Kidney epithelial cell (primary cell): ENCODE measurements around the gene SEMA6A. TPM values are rescaled to one million over a fixed set of nuclear protein-coding genes. Genes with fewer than 3 reads are reported as not detected.
"Not testable (repeated sequence)": the region's sequence is repeated elsewhere in the genome, so short reads cannot be mapped to it uniquely, and the experiment has no call there.

Source experiments
- DNase-seq: peaks from one replicate; pipeline ENCODE4 v3.0.0-alpha.2; 2010; ENCODE audit warnings: low read depth
- H3K27me3 ChIP-seq: 2 replicates; pipeline ENCODE4 v1.6.0; 2011; ENCODE audit warnings: low read length; ENCODE audit not compliant: control insufficient read depth, insufficient read depth
- H3K36me3 ChIP-seq: 2 replicates; pipeline ENCODE4 v1.5.1; 2011; ENCODE audit warnings: low read length; ENCODE audit not compliant: control insufficient read depth, insufficient read depth
- H3K4me3 ChIP-seq: 2 replicates; pipeline ENCODE4 v1.5.1; 2011; ENCODE audit warnings: low read depth, mild to moderate bottlenecking, control low read depth, low read length
- CTCF ChIP-seq: IDR thresholded peaks from 2 replicates; pipeline ENCODE4 v1.5.1; 2011; ENCODE audit warnings: mild to moderate bottlenecking, moderate library complexity, low read length, control low read depth, inconsistent platforms; ENCODE audit not compliant: insufficient read depth, poor library complexity, severe bottlenecking
- total RNA-seq: library from RNA; depleted of rRNA; stranded (reverse); fragments of >200 nt; gene quantifications from 2 replicates; pipeline ENCODE4 v1.2.3, GENCODE V29; 2015

Gene SEMA6A
- total RNA-seq, 1 donor from 2014 or later = 6.3 TPM

GRCh38 chr5:116553366-116553765 lies 21.3 kb downstream of the SEMA6A start:
- Histone ChIP-seq H3K4me3 (no peak overlapping the region), H3K27me3 (no peaks in the 10 kb centered on the region)
- DNase-seq = no peak

GRCh38 chr5:116550082-116550481 lies 24.5 kb downstream of the SEMA6A start:
- no peak for DNase-seq
- no peak for TF ChIP-seq CTCF
- H3K36me3 ChIP-seq = no peaks in the 10 kb centered on the region
- no peak overlapping the region for H3K4me3 ChIP-seq
- no peaks in the 10 kb centered on the region for H3K27me3 ChIP-seq

More at GRCh38 chr5:116553366-116553765, 21.3 kb downstream of the SEMA6A start:
- no peak for TF ChIP-seq CTCF
- H3K36me3 ChIP-seq = no peaks in the 10 kb centered on the region

- Histone ChIP-seq H3K27me3 (no peaks in the 10 kb centered on the region), H3K4me3 (no peak overlapping the region), H3K36me3 (no peaks in the 10 kb centered on the region)
- no peak for DNase-seq
- TF ChIP-seq CTCF = no peak
Measured at GRCh38 chr5:116546743-116547124, 27.9 kb downstream of the SEMA6A start.

GRCh38 chr5:116546033-116546742 lies 28.4 kb downstream of the SEMA6A start:
- Histone ChIP-seq H3K36me3 (no peaks in the 10 kb centered on the region), H3K27me3 (no peaks in the 10 kb centered on the region), H3K4me3 (no peak overlapping the region)
- no peak for DNase-seq
- no peak for TF ChIP-seq CTCF

GRCh38 chr5:116545465-116545864 lies 29.2 kb downstream of the SEMA6A start:
- not testable (repeated sequence) for DNase-seq, H3K4me3 ChIP-seq, H3K36me3 ChIP-seq, H3K27me3 ChIP-seq

GRCh38 chr5:116544531-116545241 lies 29.9 kb downstream of the SEMA6A start:
- no peak for DNase-seq
- H3K4me3 ChIP-seq = no peak overlapping the region
- no peaks in the 10 kb centered on the region for H3K27me3 ChIP-seq
- no peak for TF ChIP-seq CTCF
- H3K36me3 ChIP-seq = no peaks in the 10 kb centered on the region
